ENCODE data around the gene OLFM1.

Gene OLFM1

DNA sequence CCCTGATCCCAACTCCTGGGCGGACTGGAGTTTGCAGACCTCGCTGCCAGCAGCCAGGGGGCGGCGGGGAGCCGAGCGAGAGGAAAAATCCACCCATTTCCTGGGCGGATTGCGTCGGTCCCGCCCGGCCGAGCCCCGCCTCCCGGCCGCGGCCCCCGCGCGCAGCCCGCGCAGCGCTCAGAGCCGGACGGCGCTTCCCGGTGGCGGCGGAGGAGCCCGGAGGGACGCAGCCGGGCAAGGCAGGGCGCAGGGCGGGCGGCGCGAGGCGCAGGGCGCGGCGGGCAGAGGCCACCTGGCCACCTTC lies at the start of gene OLFM1:
OLFM1 (plus strand) TSS at position 180 of the 304 bp plus-strand sequence. CDS start 322 bp downstream, outside the sequence.
- peak; percentile 84 for DNase-seq

DNA sequence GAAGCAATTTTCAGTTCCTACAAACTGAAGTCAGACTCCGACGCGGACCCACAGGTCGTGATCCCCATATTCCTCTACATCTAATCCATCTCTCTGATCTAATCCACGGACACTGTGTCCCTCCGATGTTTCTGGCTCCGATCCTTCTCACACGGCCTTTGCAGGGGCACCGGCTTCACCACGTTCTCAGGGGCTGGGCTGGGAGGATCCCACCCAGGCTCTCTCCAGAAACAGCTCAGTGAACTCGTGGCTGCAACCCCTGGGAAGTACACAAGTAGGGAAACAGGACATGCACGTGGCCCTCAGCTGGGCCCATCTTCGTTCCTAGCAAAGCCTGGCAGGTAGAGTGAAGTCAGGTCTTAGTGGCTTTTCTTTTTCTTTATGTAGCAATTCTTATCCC lies 49.1 kb upstream of the OLFM1 start:
- DNase-seq, result no peak

DNA sequence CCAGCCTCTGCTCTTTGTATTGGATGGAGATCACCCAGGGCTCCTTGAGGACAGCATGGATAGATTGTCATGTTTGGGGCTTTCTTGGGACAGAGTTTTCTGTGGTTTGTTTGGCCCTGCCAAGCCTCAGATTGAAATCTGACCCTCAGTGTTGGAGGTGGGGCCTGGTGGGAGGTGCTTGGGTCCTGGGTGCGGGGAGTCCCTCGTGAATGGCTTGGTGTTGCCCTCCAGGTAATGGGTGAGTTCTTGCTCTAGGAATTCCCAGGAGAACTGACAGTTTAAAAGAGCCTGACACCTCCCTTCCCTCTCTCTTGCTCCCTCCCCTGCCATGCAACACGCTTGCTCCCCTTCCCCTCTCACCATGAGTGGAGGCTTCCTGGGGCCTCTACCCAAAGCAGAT lies 48.6 kb upstream of the OLFM1 start:
- DNase-seq, result no peak

DNA sequence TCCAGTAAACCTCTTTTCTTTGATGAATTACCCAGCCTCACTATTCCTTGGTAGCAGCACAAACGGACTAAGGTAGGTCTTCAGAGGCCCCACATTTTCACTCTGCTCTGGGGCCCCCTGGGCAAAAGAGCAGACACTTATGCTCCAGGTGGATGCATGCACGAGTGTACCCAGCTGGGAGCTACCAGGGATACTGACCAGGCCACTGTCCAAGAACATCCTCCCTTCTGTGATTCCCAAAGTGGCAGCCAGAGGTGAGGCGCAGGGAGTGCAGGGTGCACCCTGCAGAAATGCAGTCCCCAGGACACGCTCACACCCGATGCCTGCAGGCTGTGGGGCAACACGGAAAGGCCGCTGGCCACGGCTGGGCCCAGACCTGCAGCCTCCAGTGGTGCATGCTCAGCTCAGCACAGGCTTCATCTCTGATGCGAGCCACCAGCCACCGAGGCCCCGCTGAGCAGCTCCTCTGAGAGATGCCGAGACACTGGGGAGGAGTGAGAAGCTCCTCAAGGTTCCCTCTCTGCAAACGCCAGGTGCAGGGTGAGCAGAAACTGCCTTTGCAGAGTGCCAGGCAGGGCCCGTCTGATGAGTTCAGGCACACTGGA lies 48.1 kb upstream of the OLFM1 start:
- no peak for DNase-seq

DNA sequence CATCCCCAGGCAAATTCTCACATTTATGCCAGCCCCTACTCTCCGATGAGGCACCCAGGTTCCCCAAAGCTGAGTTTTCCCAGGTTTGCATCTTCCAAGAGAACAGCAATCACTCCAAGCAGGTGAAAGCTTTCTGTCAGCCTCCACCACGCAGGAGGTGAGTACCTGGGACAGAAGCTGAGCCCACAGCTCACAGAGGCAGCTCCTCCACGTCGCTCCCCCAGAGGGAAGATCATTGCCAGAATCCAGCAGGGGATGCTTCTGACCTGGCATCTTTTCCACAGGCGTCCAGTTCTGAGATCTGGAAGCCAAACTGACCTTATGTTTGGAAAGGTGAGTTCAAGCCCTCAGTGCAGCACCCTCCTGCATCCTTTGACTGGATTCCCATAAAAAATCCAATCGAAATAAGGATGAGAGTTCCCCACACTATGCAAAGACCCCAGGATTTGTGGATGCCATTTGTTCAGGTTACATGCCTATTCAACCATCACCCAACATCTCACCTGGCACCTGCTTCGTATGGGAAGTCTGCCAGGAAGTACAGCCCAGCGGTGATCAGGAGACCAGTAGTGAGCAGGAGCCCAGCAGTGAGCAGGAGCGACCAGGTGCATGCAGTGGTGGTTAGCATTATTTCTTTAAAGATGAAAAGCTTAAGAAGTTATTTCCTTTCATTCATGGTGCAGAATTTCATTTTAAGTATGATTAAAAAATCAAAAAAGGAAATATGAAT lies 47.4 kb upstream of the OLFM1 start:
- DNase-seq, result peak; percentile 59

DNA sequence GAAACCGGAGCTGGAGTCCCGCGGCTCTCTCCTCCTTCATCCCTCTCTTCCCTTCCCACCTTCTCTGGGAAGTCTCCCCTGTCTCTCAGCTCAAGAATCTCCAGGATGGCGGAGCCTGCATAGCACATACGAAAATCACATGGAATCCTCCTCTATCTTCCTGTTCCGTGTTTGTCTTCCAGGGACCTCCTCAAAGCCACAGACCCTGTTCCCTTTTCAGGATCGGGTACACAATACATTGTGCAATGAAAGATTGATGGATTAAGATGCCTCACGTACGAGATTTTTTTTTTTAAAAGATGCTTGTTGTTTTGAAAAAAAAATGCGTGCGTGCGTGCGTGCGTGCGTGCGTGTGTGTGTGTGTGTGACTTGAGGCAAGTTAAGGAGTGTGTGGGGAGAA lies 46.6 kb upstream of the OLFM1 start:
- DNase-seq, result no peak

DNA sequence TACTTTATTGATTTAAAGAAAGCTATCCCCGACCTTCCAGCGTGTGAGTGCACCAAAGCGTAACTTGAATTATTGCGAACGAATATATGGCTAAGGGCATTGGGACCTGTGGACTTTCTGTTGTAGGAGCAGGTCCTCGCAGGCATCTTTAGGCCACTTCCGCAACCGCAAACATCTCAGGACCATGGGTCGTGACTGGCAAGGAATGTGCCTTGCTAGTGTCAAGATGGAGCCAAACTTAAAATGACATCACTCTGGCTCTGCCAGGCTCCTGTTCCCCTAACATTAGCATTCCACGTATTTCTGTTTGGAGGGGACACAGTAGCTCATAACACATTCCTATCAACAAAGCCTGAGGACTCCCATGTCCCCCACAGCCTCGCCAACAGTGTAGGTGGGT lies 44.1 kb upstream of the OLFM1 start:
- no peak for DNase-seq

DNA sequence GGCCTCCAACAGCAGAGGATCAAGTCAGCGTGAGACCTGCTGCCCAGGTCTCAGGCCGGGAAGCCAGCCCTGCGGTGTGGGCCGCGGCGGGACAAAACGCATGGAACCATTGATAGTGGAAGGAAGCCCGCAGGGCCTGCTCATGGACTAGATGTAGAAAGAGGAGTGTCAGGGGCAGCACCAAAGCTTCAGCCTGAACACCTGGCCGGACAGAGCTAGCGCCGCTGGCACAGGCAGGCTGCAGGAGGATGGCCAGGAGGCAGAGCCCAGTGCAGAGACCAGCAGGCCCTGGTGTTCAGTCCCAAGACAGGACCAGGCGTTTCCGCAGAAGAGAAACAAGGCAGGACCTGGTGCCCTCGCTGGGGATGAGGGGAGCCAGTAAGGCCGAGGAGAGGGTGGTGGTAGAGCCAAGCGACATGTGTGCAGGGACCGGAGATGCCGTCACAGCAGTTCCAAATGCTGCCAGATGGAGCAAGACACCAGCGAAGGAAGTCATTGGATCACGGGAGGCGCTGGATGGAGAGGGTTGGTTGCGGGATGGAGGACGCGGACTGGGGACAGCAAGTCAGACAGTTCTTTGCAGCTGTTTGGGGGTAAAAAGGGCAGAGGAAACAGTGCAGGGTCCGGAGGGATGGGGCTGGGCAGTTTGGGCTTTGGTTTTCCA lies 42.1 kb upstream of the OLFM1 start:
- no peak for DNase-seq

DNA sequence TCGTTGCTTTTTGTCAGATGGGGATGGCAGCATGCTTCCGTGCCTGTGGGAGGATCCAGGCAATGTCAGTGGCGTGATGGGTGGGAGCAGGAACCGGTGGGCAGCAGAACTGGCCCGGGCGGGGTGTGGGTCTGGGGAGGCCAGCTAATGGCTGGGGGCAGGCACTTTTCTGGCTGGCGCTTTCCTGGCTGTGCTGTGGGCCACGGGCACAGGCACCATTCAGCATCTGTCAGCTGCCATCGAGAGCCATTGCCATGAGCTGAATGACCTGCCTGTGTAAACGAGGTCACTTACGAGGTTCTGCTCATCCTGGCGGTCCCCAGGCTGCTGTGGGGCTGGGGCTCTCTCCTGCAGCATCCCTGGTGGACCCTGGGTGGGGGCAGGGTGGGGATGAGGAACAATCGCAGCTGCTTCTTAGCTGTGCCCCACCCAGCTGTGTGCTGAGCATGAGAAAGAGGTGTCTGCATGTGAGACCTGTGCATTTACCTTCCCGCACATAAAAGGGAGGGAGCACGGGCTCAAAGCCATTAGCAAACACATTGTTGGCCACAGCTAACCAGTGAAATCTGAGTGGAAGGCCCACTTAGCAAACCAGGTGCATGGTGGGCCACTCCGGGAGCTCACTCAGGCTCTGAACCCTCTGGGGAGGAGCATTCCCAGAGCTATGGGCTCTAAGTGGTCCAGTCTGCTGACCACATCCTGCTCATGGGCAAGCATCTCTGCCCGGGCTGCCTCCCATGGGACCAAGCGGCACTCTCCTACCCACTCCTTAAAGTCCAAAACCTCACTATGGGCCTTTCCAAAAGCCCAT lies 41.3 kb upstream of the OLFM1 start:
- no peak for DNase-seq

DNA sequence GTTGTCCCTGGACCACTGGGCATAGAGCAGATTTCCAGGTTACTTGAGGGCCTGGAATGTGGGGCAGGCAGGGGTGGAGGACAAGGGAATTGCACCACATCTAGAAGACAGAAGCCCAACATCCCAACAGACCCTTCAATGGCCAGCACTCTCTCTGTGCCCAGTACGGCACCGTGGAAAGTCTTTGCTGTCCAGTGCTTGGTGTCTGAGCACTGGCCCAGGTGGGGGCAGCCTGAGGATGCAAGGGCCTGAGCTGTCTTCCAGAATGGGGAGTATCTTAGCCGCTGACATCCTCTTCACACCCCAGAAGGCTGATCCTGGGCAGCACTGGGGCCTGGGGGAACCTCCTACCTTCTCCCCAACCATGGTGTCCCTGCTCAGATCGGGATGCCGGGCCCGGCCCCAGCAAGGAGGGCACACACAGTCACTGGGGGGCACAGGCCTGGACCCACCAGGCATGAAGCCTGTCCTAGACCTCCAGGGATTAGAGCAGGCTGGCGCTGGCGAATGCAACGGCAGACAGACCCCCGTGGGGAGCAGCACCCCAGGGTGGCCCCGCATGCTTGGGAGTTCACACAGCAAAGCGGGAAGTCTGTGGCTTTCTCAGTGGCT lies 40.6 kb upstream of the OLFM1 start:
- DNase-seq, result no peak

DNA sequence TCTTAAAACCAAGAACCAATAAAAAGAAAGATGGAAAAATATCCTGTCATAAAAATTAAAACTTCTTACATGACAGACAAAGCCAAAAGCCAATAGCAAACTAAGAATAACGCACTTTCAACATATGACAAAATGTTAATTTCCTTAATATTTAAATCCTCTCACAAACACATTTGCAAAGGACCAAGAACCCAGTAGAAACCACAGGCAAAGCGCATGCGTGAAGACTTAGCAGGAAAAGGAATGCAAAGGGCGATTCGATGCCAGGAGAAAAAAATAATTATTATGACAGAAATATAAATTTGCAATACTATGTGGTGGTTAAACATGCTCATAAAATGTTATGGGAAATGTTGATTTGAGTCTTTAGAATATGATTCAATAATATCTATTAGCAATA lies 39.9 kb upstream of the OLFM1 start:
- DNase-seq, result no peak

DNA sequence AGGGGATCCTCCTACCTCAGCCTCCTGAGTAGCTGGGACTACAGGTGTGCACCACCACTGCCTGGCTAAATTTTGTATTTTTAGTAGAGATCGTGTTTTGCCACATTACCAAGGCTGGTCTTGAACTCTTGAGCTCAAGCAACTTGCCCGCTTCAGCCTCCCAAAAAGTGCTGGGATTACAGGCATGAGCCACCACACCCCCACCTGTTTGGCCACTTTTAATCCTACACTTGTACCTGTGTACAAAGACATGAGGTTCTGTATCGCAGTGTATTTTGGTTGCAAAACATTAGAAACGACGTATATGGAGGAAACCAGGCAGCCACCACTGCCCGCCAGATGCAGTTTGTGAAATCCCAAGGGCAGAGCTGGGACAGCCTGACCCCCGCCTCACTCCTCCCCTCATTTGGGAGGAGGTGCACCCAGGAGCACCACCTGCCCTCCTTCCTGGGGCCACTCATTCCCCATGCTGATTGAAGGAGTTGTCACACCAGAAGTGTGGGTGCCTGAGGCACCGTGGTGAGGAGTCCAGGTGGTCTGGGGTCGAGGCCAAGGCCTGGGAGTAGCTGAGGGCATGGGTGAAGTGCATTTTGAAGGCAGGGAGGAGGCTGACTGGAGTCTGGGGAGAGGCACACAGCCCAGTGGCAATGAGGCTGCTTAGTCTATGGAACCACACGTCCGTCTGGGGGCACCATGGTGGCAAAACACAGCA lies 39.3 kb upstream of the OLFM1 start:
- DNase-seq, result no peak

DNA sequence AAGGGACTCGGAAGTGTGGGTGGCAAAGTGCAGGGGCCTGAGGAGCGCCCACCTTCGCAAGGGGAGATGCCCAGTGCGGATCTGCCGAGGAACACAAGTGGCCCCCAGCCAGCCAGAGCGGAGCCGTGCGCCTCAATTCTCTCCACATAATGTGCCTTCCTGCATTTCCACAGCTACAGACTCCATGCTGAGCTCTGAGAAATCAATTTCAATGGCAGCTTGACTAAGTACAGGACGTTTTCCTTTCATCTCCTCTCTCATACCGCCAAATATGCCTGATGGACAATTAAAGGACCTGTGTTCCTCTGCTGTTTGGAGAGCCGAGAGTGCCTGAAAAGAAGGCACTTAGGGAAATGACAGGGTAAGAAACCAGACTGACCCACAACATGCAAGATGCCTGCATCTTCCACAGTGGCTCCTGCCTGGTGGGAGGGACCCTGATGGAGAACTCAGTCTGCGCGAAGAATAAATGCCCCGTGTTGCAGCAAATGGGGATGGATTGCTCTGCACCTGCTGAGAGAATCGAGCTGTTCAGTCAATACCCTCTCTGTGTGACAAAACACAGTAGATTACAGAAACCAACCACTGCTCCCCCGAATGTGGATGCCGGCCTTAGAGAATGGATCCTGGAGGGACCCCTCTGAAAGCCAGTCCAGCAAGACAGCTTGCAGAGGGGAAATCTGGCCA lies 38.6 kb upstream of the OLFM1 start:
- DNase-seq, result no peak

DNA sequence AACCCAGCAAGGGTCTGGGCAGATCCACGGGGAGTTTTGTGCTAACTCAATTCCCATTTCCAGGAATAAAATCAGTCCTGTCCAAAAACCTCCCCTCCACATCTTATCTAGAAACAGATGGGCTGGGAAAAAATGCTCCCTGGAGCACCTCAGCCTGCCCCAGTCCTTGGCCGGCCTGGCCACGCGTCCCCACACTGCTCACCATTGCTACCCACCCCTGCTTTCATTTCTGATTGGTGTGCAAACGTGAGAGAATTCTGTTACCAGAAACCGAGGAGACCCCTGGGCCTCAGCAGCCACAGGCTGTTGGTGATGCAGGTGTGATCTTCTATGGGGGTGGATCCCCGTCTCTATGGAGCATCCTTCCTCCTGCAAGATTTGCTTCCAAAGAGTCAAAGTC lies 38.0 kb upstream of the OLFM1 start:
- DNase-seq, result no peak

DNA sequence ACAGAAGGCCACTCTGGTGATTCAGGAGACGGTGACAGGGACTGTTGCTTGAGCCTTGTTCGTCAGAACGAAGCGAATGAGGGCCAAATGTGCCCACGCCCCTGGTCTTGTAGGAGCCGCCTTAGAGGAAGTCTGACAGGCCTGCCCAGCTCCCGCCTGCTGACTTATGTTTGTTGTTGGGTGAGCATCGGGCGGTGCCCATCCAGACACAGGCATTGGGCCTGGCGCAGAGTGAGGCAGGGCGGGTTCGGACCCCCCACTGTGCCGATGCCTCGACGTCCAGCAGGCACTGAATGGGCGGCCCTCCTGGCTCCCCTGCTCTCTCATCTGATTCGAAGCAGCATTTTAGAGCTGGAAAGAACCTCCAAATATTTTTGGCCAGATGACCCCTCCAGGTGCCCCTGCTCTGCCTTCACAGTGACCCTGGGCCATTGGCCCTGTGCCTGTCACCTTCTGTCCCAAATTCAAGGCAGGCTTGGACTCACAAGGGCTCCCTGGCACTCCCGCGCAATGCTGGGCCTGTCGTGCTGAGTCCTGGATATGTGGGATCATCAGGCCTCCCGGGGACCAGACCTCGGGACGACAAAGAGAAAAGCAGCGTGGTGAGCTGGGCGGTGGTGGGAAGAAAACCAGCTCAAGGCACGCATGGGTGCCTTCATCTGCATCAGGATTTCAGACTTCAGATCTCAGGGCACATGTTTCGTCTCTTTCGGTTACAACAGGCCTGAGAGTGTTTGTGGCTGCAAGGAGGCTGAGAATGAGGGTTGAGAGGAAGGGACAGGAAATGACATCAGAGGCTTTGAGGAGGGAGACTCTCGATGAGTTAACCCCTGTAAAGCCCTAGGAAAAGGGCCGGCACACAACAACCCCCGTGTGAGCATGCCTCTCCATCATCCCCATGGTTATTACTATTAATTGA lies 37.1 kb upstream of the OLFM1 start:
- no peak for DNase-seq

DNA sequence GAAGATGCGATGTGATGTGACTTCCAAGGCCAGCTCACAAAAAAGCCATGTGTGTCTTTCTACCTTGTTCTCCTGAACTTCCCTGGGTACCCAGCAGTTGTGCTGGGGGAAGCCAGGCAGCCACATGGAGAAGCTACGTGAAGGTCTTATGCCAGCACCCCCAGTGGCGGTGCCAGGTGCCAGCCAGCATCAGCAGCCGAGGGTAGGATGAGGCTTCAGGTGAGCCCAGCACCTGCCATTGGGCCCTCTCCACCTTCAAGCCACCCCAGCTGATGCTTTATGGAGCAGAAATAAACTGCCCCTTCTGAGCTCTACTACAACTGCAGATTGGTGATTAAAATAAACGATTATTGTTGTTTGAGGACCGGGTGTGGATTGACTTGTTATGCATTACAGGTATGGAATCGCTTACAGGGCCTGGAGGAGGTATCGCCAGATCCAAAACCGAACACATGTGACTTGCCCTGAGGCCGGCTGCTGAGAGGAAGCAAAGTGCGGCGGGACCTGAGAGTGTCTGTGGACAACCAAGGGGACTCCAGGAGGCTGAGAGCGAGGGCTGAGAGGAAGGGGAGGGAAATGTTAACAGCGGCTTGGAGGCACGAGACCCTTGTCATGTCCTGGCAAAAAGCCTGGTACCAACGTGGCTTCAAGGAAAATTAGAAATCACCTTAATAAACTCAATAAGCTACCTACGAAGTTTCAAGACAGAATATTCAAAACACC lies 36.0 kb upstream of the OLFM1 start:
- DNase-seq, result no peak

DNA sequence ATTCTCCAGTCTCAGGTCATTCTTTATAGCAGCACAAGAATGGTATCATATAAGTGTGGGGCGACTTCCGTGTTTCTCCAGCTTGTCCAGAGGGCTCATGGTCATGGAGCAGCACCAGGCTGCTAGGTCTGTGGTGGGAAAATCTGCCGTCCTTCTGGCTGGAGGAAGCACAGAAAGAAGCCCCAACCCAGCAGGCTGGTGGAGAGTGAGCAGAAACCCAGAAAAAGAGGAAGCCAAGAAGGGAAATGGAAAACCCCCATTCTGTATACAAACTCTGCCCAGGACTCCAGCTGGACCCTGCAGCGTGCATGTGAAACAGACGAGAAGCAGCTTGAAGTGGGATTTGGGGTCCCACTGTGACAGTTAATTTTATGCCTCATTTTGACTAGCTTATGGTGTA lies 34.3 kb upstream of the OLFM1 start:
- no peak for DNase-seq

DNA sequence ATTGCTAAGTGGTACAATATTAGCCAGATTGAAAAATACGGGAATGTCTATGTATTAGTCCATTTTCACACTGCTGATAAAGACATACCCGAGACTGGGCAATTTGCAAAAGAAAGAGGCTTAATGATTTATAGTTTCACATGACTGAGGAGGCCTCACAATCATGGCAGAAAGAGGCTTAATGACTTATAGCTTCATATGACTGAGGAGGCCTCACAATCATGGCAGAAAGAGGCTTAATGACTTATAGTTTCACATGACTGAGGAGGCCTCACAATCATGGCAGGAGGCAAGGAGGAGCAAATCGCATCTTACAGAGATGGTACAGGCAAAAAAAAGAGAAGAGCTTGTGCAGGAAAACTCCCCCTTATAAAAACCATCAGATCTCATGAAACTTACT lies 32.3 kb upstream of the OLFM1 start:
- no peak for DNase-seq

DNA sequence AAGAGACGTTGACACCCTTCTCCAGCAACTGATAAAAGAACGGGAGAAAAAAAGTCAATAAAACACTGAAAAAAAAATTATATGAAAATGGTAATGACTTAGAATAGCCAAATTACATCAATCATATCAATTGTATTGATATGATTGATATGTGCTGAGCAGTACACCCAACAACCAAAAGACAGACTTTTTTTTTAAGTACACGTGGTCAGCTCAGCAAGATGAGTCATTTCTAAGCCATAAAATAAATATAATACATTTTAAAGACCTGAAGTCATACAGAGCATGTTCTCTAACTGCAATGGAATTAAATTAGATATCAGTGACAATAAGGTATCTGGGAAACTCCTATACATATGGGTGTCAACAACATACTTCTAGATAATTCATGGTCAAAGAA lies 30.9 kb upstream of the OLFM1 start:
- DNase-seq, result no peak

DNA sequence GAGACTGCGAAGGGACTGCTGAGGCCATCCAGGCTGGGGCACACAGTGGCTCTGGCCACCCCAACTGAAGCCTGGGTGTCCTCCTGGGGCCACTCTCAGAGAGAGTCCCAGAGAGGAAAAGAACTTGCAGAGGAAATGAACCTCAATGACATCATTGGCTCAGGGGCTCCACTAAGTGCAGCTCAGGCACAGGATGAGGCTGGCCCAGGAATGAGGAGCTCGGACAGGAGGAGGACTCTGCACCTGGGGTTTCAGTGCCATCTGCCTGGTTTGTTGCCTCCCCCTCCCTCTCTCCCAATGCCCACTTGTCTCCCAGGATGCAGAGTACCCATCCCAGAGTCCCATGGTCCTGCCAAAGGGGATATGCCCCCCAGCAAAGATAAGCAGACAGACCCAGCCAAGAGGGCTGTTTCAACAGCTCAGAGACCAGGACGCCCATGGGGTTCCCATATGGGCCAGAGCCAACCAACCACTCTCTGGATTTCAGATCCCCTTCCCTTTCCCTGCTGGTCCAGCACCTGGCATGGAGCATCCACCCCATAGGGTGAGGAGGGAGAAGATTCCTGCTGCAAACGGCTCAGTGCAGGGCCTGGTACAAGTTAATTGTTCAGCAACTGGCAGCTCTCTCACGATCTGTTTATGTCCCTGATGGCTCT lies 26.9 kb upstream of the OLFM1 start:
- DNase-seq, result peak; percentile 13

Data from NCI-H2171 treated with DMSO at 0.1 percent for 48 hours (cell line).